GM19043 (cell line): ENCODE results near the gene ARHGAP5.

Experiments
- ATAC-seq: cut with Tn5 transposase; IDR thresholded peaks from one replicate; pipeline ENCODE4 v1.9.1; 2021; ENCODE audit warnings: low read depth; ENCODE audit not compliant: unreplicated experiment

The ARHGAP5 gene

DNA sequence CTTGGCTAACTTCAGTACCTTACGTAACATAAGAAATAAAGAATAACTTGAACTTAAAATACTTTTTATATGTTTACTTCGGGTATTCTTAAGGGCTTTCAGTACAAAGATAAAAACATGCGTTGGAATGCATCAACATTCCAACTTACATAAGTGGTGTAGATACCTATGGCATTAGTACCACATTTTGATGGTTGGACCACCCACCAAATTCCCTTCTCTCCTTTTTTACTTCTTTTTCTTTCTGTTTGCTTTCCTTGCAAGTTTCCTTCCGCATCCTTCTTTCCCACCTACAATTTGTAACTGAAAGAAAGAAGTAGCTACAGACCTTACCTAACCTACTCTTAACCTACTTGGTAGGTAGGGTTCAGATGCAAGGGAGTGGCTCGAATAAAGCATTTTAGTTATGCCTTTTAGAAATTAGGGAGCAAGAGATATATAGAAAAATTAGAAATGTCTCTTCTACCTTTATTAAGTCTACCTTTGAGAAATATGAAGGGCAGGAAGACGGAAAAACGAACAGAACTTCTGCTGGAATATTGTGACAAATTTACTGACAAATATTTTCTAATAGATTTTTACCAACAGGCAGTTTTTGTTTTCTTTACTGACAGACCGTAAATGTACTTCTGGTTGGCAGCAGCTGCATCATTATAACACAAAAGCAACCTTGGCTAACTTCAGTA is 2.1 kb upstream of the ARHGAP5 start:
- ATAC-seq, result no peak

- peak; percentile 31 for ATAC-seq
Observed at GRCh38 chr14:32075672-32076277, 1.3 kb upstream of the ARHGAP5 start.

- ATAC-seq, result peak; percentile 46
Observed at GRCh38 chr14:32076278-32077080, 625 bp upstream of the ARHGAP5 start.

DNA sequence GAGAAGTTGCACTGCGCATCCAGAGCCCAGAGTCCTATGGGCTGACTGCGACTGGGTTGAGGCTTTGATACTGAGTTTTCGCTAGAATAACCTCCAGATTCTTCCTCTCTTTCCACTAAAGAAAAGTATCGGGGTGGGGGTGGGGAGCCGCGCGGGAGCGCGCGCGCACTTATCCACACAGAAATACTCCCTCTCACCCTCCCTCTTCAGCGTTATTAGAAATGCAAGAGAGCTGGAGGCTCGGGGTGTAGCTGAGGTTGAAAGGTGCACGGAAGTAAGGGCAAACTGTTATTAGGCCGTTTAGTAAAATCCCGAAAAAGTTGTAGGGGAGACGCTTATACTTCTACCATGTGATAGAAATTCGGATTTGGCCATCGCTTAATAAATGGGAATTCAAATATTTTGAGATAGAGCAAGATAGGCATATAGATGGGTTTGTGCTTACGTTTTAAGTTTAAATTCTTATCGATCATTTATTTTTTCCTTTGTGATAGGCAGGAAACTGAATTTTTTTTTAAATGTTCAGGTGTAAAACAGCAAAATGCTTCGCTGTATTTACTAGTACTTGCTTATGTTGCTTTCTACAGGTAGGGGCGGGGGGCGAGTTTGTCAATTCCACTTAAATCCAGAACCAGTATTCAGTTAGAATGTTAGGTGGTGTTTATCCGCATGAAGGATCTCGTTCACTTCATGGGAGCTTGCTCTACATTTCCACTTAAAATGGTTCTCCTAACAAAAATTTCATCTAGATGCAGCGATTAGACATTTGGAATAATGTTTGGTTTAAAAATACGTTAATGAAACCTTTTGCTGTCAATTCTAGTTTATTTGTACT is 1.1 kb downstream of the ARHGAP5 start:
- no peak for ATAC-seq

- no peak for ATAC-seq
Observed at GRCh38 chr14:32078858-32079216, 1.7 kb downstream of the ARHGAP5 start.

DNA sequence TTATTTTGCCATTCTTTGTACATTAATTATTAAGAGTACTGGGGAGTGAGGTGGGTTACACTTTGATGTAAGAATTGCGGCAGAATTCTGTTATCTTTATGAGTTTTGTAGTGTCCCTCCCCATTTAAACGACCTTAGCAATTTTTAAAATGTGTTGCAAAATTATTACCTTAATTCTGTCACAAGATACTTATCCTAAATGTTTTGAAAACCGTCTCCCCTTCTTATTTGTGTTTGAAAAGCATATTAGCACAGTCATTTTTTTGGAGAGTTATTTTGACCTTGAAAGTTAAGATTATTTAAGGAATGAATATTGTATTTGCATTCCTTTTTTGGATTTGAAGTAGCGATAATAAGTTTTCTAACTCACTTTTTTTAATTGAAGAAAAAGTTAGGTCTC is 2.2 kb downstream of the ARHGAP5 start:
- ATAC-seq, result no peak

- no peak for ATAC-seq
Observed at GRCh38 chr14:32080001-32080510, 3.0 kb downstream of the ARHGAP5 start.

DNA sequence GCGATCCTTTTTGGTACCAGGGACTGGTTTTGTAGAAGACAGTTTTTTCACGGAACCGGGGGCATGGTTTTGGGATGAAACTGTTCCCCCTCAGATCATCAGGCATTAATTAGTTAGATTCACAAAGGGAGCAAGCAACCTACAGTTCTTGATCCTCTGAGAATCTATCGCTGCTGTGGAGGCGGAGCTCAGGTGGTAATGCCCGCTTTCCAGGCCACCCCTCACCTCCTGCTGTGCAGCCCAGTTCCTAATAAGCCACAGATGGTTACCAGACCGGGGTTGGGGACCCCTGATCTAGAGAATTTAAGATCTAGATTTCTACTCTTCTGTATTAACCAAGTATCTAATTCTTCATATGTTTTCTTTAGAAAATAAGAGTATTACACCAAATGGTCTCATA is 4.8 kb downstream of the ARHGAP5 start:
- no peak for ATAC-seq

- no peak for ATAC-seq
Observed at GRCh38 chr14:32083315-32083624, 6.2 kb downstream of the ARHGAP5 start.

- ATAC-seq, result no peak
Observed at GRCh38 chr14:32083789-32084188, 6.7 kb downstream of the ARHGAP5 start.

DNA sequence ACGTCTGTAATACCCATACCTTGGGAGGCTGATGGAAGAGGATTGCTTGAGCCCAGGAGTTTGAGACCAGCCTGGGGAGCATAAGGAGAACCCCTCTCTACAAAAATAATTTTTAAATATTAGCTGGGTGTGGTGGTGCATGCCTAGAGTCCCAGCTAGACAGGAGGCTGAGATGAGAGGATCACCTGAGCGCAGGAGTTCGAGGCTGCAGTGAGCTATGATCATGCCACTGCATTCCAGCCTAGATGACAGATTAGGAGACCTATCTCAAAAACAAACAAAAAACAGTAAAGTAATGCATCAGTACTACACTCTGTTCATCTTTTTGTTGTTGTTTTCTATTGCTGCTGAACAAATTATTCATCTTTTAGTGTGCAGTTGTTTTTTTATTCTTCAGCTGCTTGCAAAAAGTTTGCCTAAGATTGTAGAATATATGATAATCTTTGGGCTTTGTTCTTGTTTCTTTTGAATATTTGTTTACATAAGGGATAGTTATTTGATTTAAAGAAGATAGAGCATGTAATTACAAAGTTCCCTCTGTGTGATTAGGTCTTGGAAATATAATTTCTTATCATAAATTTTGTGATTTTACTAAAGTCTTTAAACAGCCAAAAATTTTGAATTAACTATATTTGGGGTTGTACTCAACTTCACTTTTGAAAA is 8.2 kb downstream of the ARHGAP5 start:
- ATAC-seq, result no peak

- no peak for ATAC-seq
Observed at GRCh38 chr14:32085845-32086383, 8.8 kb downstream of the ARHGAP5 start.

DNA sequence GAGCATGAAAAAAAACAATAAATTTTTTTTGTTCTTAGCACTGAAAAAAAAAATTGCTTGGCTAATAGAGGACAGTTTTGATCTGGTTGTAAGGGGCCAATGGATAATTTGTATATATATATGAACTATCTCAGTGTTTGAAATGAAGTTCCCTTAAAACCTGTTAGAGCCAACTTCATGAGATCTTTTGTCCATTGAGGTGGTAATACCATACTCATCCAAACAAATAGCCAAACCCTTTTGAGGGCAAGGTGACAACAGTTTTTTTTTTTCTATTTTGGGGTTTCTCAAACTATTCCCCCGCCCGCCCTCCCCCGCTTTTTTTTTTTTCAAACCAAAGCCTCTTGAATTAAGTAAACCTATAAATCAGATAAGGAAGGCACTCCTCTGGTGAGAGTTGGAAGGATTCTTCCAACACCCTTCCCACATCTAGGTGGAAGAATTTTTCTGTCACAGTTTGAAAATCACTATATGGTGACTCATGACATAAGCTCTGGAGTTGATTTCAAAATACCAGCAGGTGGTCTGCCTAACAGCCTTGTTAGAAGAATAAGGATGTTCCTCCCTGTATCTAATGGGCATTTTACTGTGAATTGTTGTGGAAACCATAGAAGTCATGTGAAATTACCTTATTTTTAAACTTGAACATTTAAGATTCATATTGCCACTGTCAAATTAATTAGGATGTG is 10.2 kb downstream of the ARHGAP5 start:
- no peak for ATAC-seq

GRCh38 chr14:32087907-32088306 is 10.8 kb downstream of the ARHGAP5 start:
- no peak for ATAC-seq

GRCh38 chr14:32090686-32091085 is 13.6 kb downstream of the ARHGAP5 start:
- no peak for ATAC-seq

DNA sequence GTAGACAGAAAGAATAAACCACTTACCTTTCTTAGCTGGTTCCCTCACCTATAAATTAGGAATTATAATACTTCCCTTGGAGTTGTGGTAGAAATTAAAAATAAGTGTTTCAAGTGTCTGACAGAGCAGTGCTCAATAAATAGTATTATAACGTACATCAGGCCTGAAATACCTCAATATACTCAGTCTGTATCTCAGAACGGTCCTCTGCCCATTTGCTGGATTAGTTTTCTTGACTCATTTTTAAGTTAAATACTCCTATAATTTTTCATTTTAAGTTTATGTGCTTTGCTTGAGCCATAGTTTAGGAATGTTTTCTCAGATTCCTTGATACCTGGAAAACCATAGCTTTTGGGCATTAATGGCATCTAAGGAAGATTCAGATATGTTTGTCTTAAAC is 22.4 kb downstream of the ARHGAP5 start:
- ATAC-seq, result no peak

GRCh38 chr14:32100175-32100574 is 23.1 kb downstream of the ARHGAP5 start:
- no peak for ATAC-seq

DNA sequence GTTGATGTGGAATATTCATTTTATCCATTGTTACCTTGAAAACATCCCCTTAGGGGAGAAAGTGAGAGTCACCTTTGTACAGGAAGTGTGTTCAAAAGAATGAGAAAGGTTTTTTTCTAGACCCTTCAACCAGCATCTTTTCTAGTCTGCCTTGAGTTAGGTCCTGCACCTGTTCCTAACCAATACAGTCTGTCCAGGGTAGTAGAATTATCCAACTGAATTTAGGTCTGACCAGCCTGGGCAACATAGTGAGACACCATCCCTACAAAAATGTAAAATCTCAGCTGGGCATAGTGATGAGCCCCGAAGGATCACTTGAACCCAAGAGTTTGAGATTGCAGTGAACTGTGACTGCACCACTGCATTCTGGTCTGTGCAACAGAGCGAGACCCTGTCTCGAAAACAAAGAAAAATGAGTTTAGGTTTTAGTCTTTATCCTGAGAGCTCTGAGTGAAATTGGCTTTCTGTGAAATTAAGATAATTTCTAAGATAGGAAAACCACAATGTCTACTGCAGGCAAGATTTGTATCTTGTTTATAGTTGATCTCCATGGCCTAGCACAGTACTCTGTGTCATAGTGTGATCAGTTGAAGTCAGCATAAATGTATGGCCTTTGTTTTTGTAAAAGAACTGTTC is 25.2 kb downstream of the ARHGAP5 start:
- peak; percentile 70 for ATAC-seq

GRCh38 chr14:32102968-32103367 is 25.9 kb downstream of the ARHGAP5 start:
- ATAC-seq, result no peak
